ENCODE data around the gene OGG1.

Gene OGG1

DNA sequence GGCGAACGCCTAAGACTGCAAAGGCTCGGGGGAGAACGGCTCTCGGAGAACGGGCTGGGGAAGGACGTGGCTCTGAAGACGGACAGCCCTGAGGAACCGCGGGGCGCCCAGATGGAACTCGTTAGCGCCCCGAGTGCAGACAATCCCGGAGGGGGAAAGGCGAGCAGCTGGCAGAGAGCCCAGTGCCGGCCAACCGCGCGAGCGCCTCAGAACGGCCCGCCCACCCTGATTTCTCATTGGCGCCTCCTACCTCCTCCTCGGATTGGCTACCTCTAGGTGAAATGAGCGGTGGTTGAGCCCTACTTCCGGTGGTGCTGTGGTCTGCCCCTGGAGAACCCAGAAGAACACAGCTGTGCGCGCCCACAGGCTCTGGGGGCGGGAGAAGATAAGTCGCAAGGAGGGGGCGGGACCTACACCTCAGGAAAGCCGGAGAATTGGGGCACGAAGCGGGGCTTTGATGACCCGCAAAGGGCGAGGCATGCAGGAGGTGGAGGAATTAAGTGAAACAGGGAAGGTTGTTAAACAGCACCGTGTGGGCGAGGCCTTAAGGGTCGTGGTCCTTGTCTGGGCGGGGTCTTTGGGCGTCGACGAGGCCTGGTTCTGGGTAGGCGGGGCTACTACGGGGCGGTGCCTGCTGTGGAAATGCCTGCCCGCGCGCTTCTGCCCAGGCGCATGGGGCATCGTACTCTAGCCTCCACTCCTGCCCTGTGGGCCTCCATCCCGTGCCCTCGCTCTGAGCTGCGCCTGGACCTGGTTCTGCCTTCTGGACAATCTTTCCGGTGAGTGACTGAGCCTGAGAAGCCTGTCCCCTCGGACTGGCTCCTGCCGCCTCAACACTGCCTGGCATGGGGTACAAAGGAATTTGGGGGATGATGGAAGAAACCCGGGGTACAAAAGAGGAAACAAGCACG lies at the start of gene OGG1:
Gene OGG1, plus strand, starts transcription at position 308 of the 911 bp plus-strand sequence. Its CDS starts 335 bp downstream, at position 643.
- DNase-seq: peak; percentile 87 to 97

DNA sequence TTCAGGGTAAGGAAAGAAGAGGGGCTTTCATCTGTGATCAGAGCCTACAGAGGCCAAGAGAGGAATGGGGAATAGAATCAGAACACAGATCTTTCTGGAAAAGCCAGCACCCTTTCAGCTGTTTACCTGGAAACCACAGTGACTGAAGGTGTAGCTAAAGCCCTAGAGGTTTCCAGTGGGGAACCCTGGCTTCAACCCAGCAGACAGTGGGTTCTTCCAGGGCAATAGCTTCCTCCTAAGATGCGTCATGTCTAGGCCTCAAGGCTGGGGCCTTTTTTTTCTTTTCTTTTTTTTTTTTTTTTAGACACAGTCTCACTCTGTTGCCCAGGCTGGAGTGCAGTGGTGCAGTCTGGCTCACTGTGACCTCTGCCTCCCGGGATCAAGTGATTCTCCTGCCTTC lies 49.2 kb upstream of the OGG1 start:
- DNase-seq: no peak

DNA sequence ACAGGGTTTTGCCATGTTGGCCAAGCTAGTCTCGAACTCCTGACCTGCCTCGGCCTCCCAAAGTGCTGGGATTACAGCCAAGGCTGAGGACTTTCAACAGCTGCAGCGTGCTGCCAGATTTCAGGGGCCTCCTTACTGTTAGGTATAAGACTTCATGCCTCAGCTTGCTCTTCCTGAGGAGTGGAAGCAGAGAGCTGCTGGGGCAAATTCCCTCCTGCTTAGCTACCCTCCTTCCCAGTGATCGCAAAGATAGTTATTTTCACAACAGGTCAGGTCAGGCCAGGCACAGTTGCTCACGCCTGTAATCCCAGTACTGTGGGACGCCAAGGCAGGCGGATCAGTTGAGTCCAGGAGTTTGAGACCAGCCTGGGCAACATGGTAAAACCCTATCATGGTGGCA lies 48.7 kb upstream of the OGG1 start:
- DNase-seq: no peak

DNA sequence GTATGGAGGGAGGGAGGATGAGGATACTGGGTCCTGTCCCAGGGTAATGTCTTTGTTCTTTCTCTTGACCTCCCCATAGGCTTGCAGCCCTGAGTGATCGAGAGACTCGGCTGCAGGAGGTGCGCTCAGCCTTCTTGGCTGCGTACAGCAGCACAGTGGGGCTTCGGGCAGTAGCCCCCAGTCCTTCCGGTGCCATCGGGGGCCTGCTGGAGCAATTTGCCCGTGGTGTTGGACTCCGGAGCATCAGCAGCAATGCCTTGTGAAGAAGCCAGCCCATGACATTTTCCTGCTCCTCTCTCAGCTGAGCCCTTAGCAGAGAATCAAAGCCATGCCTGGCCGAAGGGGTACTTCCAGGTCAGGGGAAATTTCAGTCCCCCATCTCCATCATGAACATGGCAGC lies 48.0 kb upstream of the OGG1 start:
- DNase-seq: no peak

DNA sequence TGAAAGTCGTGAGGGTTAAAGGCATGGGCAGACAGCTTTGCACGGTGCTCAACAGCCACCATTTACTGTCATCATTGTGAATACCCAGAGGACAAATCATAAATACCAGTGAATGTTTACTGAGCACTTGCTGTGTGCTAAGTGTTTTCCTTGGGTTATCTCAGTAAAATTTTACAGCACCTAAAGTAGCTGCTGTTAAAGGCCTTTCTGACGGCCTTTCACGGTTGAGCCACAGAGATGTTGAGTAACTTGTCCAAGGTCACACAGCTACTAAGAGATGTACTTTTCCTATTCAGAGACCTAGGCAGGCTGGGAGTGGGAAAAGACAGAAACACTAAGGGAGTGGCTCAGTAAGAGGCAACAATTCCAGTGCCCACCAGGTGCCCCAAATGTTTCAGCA lies 46.5 kb upstream of the OGG1 start:
- DNase-seq: no peak

DNA sequence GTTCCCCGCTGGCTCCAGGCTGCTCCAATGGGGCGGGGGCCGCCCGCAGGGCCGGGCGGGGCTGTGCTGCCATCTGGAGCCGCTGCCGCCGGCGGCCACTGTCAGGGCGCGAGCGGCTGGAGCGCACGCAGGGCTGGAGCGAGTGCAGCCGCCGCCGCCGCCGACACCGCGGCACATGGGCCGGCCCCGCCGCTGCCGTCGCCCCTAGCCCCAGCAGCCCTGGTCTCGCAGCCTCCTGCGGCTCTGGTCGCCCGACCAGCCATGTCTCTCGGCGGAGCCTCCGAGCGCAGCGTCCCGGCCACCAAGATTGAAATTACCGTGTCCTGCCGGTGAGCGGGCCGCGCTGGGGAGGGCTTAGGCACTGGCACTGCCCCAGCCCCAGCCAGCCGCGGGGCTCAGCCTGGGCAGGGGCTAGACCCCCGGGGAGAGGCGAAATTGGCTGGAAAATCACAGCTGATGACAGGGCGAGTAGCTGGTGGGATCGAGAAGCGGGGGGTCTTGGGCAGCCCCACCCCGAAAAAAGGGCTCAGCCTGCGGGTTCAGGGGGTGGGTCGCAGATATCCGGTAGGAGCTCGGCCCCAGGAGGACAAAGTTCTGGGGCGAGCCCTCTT lies 45.9 kb upstream of the OGG1 start, which contains the start of gene CPNE9:
Gene CPNE9, plus strand, starts transcription at position 98 of the 611 bp plus-strand sequence. Its CDS starts 164 bp downstream, at position 262.
- DNase-seq: no peak

DNA sequence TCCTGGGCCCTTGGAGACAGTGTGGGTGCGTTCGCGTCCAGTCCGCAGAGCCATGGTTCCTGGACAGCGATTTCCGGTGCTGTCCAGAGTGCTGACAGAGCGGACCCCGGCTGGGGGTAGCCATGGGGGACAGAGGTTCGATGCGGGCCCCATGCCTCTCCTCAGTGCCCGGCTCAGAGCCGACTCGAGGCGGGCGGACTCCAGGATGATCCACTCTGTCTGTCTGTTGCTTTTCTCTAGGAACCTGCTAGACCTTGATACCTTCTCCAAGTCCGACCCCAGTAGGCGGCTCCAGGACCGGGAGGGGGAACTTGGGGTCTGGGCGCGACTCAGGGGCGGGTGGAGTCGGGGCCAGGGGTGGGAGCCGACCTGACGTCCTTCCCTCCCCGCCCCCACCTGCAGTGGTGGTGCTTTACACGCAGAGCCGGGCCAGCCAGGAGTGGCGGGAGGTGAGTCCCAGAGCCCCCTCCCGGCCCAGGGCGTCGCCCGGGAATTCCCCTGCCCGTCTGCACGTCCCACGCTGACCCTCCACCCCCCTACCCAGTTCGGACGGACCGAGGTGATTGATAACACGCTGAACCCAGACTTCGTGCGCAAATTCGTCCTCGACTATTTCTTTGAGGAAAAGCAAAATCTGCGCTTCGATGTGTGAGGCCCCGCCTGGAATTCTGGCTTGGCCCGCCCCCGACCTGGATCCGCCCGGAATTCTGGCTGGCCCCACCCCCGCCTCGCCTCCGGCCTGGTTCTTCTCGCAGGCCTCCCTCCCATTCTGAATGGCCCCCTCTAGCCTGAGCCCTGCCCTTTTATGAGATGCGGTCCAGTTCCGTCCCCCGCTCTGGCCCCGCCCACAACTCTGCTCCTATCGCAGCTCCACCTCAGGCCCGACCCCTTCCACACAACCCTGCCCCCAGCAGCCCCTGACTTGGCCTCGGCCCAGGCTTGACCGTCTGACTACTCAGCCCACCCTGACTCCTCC lies 45.1 kb upstream of the OGG1 start:
- DNase-seq: no peak

DNA sequence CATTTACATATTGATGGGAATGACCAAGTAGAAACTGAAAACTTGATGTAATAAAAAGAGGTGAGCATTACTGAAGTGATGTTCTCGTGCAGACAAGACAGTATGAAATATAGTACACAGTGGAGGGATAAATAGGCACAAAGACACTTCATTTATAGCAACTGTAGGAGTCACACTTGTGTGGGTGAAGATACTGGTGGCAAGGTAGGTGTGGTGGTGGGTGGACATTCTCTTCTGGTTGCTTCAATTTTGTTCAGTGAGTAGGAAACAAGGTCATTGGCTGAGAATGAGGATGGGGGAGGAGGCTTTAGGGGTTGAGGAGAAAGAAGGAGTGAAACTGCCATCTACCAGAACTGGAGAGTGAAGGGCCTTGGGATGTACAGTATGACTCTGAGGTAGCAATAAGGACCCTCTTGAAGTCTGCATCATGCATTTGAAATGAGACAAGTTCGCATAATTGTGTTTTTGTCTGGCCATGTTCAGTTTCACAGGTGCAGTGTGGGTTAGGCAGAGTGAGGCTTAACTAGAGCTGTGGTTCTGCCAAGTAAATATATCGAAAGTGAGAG lies 39.5 kb upstream of the OGG1 start:
- DNase-seq: no peak

DNA sequence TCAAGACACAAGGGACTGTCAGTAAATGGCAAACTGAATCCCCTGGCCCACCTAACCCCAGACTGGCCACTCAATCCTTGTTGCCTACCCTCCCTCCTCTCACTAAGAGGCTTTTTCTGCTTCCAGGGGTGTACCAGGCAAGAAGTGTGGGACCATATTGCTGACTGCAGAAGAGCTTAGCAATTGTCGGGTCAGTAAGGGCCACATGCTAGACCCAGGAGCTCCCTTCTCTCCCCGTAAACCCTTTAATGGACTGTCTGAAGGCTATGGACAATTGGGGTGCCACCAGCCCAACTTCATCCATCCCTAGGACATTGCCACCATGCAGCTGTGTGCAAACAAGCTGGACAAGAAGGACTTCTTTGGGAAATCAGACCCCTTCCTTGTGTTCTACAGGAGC lies 37.3 kb upstream of the OGG1 start:
- DNase-seq: no peak

DNA sequence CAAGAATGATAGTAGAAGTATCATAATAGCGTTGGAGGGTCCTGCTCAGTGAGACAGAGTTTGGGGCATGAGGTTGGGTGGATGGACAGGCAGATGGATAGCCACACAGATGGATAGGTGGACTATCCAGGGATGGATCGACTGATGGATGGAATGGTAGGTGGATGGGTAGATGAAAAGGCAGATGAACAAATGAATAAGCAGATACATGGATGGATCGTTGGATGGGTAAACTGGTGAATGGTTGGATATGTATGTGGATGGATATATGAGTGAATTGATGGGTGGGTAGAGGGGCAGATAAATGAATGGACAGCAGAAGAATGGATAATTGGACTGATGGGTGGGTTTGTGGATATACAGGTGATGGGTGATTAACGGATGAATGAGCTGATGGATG lies 36.6 kb upstream of the OGG1 start:
- DNase-seq: no peak

DNA sequence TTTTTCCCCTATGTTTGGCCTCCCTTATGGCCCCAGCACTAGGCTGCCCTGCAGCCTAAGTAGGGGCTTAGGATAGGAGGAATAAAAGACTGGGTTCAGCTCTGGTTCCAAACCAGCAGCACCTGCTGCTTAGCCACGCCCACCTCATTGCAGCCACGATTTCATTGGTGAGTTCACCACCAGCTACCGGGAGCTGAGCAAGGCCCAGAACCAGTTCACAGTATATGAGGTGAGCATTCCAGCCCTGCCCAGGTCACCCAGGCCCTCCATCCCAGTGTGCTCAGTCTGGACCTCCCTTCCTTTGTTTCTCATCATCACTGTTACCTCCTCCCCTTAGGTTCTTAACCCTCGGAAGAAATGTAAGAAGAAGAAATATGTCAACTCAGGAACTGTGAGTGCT lies 34.6 kb upstream of the OGG1 start:
- no peak for DNase-seq

DNA sequence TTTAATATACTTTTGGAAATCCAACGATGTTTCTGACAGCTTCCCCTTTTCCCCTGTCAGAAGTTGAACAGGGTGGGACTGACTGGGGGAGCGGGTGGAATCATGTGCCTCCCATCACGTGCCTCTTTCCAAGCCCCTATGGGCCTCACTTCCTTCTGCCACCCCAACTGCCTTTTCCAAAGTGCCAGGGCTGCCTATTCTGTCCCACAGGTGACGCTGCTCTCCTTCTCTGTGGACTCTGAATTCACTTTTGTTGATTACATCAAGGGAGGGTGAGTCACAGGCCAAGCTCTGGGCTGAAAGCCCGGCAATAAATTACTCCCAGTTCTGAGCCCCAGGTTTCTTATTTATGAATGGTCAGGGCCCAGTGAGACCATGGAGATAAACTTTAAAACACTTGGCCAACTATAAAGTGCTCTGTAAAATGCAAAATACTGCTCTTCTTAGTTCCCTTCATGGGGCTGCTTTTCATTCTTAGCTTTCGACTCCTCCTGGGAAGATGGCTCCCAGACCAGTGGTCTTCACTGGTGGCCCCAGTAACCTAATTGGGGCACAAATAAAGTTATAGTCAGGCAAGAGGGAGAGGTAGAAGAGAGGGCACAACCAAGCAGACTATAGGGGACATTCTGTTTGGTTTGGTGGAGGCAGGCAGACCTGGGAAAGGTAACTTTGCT lies 33.9 kb upstream of the OGG1 start:
- DNase-seq: peak; percentile 20 to 97

DNA sequence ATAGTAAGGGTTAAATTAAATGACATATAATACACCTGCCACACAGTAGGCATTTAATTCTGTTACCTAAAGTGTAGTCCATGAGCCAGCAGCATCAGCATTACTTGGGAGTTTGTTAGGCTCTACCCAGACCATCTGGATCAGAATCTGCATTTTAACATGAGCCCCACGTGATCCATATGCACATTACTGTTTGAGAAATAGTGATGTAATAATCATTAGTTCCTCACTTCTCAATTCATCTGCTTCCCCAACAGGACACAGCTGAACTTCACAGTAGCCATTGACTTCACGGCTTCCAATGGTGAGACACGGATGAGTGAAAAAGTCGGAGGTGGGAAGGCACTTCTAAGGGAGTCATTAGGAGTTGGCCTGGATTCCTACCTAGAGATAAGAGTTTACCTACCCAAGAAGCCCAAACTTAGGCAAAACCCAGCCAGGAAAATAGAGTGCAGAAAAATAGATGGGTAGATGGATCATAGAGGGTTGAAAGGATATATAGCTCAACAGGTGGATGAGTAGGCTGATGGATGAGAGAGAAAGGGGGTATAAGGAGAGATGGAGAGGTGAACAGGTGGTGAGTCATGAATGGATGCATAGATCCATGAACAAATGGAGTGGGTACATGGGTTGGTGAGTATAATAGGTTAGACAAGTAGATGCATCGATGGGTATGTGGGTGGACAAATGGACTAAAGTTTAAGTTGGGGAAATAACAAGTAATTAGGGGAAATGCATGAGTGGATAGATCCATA lies 32.8 kb upstream of the OGG1 start:
- DNase-seq: no peak

DNA sequence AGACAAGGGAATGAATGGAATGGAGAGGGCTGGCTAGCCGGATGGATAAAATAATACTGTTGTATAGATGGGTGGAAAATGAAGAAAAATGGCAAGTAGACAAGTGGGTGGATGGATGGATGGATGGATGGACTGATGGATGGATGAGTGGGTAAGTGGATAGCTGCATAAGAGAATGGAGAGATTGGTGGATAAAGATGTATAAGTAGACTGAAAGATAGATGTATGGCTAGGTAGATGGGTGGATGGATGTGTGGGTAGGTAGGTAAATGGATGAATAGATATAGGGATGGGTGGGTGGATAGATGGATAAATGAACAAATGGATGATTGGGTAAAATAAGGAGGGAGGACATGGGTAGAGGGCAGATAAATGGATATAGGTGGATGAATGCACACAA lies 32.2 kb upstream of the OGG1 start:
- no peak for DNase-seq

DNA sequence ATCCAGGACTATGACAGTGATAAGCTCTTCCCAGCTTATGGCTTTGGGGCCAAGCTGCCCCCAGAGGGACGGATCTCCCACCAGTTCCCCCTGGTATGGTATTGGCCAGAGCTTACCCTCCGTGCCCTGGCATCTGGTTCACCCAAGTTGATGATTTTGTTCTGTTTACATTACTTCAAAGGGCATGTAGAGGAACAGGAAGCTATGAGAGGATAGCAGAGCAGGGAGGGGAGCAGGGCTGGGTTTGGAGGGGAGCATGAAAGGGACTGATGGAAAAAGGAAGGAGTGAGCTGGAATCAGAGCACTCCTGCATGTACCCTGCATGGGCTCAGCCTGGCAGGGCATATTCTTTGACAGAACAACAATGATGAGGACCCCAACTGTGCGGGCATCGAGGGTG lies 31.6 kb upstream of the OGG1 start:
- DNase-seq: no peak

DNA sequence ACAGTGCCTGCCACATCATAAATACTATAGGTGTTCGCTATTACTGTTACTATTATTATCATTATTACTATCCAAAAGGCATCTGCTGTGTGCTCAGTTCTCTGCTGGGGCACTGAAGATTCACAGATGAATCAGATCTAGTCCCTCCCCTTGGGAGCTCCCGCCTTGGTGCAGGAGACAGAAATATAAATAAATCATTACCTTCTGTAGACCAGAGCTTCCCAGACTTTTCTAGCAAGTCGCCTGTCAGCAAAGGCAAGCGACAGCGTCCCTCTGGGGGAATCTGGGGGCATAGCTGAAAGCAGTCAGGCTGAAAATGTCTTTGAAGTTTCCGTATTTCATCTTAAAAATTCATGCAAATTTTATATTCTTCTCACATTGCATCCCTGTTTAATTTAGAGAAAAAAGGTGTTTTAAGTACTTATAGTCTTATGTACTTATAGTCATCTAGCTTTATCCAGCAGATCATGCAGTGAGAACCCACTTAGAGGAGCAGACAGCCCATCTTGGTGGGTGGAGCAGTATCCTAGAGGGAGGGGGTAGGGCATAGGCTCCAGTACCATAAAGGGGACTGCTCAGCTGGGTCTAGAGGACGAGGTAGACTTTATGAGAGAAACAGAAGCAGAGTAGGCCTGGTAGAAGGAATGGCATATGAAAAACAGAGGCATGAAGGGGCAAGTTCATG lies 28.6 kb upstream of the OGG1 start:
- no peak for DNase-seq

DNA sequence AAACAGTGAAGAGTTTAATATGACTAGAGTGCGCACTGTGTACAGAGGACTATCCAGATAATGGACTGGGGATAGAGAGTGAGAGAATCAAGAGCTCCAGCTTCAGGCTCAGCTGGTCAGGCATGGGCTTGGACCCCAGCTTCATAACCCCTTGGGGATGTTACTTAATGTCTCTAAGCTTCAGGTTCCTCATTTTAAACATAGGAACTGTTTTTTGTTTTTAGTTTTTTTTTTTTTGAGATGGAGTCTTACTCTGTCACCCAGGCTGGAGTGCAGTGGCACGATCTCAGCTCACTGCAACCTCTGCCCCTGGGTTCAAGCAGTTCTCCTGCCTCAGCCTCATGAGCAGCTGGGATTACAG lies 28.1 kb upstream of the OGG1 start:
- no peak for DNase-seq

DNA sequence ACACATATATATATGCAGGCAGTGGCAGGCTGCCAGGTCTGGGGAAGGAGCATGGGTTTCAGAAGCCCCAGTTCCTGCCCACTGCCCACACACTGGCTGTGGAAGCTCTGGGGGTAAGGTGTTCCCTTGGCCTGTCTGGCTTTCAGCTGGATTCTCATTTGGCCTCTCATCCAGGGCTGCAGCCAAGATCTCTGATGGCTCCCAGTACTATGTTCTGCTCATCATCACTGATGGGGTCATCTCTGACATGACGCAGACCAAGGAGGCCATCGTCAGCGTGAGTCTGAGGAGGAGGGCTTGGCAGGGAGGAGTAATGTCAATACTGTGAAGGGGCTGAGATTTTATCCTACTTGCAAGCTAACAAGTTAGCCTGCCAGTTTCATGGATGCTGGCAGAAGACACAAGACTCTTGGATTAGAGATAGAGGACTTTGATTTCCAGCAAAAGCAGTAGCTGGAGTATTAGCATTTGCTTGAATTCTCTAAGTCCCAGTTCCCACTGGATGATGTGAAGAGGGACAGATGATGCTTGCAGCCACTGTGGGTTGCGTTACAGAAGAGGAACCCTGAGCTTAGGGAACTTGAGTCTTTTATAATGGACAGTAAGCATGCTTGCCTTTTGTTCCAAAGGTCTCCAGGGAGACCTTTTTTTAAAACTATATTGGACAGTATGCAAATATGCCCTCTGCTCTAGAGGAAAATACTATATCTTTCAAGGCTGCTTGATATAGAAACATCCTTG lies 23.8 kb upstream of the OGG1 start:
- DNase-seq: no peak

DNA sequence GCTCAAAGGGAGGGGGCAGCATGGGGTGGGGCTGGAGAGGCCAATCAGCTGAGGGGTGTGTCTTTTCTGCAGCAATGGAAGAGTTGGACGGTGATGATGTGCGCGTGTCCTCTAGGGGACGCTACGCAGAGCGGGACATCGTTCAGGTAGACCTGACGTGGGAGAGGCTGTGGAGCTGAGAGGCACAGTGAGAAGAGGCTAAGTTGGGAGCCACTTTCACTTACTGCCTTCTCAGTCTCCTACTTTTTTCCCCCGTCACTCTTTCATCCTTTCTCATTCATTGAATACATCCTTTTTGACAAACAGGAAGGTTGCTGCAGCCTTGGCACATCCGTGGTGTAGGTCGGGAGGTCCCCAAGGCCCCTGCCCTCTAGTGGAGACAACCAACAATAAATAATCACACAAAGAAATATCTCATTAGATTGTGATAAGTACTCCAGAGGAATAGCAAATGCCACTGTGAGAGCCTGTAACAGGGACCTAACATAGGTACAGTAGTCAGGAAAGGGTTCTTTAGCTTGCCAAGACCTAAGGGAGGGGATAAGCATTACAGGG lies 22.6 kb upstream of the OGG1 start:
- DNase-seq: peak in 1 of 2 donors; percentile 75

DNA sequence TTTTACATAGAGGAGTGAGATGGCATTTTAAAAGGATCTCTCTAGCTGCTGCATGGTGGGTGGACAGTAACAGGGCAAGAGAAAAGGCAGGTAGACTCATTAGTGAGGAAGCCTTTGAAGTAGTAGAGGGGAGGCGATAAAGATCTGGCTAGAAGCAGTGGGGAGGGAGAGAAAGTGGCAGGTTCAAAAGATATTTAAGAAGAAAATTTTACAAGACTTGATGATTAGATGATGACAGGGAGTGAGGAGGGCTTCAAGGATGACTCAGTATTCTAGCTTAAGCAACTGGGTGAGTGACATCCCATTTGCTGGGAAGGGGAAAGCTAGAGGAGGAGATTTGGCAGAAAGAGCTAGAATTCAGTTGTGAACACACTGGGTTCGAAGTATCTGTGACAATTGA lies 22.0 kb upstream of the OGG1 start:
- DNase-seq: no peak

Data from bone marrow (tissue), 2 donors.